ENCODE results near the gene BTG4.

DNA sequence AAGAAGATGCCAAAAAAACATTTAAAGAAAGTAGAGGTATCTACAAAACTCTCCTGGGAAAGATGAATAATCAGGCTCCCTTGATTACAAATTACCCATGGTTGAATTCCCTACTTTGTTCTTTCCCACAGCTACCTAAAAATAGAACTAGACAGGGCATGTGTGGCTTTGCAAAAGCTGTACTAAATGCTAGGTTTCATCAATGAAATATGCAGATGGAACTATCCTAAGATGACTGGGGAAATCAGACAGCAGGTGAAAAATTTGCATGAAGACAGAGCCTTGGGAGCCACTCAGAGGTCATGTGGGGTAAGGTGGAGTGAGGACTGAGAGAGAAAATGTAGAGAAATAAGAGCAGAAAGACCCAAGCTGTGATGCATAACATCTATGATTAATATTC is 43.1 kb upstream of the BTG4 start:
- TF ChIP-seq, protein P1, sequence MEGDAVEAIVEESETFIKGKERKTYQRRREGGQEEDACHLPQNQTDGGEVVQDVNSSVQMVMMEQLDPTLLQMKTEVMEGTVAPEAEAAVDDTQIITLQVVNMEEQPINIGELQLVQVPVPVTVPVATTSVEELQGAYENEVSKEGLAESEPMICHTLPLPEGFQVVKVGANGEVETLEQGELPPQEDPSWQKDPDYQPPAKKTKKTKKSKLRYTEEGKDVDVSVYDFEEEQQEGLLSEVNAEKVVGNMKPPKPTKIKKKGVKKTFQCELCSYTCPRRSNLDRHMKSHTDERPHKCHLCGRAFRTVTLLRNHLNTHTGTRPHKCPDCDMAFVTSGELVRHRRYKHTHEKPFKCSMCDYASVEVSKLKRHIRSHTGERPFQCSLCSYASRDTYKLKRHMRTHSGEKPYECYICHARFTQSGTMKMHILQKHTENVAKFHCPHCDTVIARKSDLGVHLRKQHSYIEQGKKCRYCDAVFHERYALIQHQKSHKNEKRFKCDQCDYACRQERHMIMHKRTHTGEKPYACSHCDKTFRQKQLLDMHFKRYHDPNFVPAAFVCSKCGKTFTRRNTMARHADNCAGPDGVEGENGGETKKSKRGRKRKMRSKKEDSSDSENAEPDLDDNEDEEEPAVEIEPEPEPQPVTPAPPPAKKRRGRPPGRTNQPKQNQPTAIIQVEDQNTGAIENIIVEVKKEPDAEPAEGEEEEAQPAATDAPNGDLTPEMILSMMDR (IDR thresholded peaks at IDR 0.05) = no peak
- no peak for TF ChIP-seq POLR2A (IDR thresholded peaks at IDR 0.05)

All from right lobe of liver (tissue), 4 donors.